Thyroid gland (tissue), 4 donors: ENCODE data around the gene CDC20.

Experiments used
- POLR2A ChIP-seq, 2 donors: fragments of 450-650 bp; IDR thresholded peaks; one replicate each; pipeline ENCODE4 v1.6.1; 2017; ENCODE audit warnings: antibody characterized with exemption in 2 of 2, mild to moderate bottlenecking in 2 of 2, moderate library complexity in 1 of 2
- TF ChIP-seq, protein P1 (sequence below), 6 experiments: fragments of 200-600 bp in 3 of 6; fragments of 450-650 bp in 3 of 6; sonication (generic) in 3 of 6; IDR thresholded peaks; one replicate each; pipeline ENCODE4 v1.5.1; 2016 to 2019; ENCODE audit warnings: antibody characterized with exemption in 6 of 6, mild to moderate bottlenecking in 2 of 6, inconsistent platforms in 1 of 6, moderate library complexity in 1 of 6

GRCh38 chr1:43348809-43349593, 9.8 kb upstream of the CDC20 start:
- TF ChIP-seq, protein P1, sequence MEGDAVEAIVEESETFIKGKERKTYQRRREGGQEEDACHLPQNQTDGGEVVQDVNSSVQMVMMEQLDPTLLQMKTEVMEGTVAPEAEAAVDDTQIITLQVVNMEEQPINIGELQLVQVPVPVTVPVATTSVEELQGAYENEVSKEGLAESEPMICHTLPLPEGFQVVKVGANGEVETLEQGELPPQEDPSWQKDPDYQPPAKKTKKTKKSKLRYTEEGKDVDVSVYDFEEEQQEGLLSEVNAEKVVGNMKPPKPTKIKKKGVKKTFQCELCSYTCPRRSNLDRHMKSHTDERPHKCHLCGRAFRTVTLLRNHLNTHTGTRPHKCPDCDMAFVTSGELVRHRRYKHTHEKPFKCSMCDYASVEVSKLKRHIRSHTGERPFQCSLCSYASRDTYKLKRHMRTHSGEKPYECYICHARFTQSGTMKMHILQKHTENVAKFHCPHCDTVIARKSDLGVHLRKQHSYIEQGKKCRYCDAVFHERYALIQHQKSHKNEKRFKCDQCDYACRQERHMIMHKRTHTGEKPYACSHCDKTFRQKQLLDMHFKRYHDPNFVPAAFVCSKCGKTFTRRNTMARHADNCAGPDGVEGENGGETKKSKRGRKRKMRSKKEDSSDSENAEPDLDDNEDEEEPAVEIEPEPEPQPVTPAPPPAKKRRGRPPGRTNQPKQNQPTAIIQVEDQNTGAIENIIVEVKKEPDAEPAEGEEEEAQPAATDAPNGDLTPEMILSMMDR (IDR thresholded peaks at IDR 0.05), result no peak
- peak; percentile 20 to 85 for TF ChIP-seq POLR2A (IDR thresholded peaks at IDR 0.05)
